Measurements from ENCODE around the gene LRRC3C. TPM values are rescaled to one million over a fixed set of nuclear protein-coding genes. Genes with fewer than 3 reads are reported as not detected.

LRRC3C gene
- total RNA-seq, 6 experiments from 2014 or later: not detected

DNA sequence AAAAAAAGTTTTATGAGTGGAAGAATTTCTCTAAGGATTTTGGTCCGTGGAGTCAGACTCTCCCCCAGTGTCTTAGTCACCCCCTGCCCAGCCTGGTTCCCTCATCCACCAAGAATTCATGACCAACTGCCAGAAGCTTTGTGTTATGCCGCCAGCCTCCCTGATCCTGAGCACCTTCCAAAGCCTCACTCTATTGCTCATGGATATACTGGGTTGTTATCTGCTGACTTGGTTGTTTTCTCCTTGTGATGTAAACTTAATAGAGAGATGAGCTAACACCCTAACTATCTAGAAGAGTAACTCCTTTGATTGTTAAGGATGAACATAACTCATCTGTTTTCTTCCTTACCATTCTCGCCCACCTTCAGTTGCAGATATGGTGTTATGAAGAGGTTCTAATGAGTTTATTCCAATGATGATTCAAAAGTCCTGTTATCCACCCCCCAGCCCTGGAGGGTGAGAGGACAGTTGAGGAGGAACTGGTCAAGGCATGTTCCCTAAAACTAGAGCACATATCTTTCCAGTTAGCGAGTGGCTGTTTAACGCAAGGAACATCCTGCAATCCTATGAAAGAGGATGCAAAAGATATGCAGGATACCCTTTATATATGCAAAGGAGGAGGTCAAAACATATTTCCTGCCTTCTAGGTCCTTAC lies 51.6 kb downstream of the LRRC3C start:
- Histone ChIP-seq H3K36me3 (peaks cover 0 to under 1% (median 0%) of the 10 kb centered on the region in 4 donors), H3K4me1 (peaks cover 0 to 14% (median 6%) of the 10 kb centered on the region in 4 donors), H3K9me3 (no peaks in the 10 kb centered on the region), H3K27ac (no peak overlapping the region), H3K4me3 (no peak overlapping the region), H3K27me3 (no peaks in the 10 kb centered on the region)
- WGBS (ENCODE audit: insufficient coverage, low coverage, low lambda C conversion rate, missing lambda C conversion rate): 60% methylated on average over 5 of the region's 5 CpGs
- intact Hi-C loops (cut with DNase I): loop anchor here in 1 of 2 donors (10.0 kb wide), 1 partner anchor 224 kb away; no protein-coding TSS in a partner anchor
- no peak for DNase-seq
- ATAC-seq: no peak
- TF ChIP-seq CTCF (IDR thresholded peaks at IDR 0.05): no peak
- TF ChIP-seq POLR2A (IDR thresholded peaks at IDR 0.05): no peak

- WGBS (ENCODE audit: insufficient coverage, low coverage, low lambda C conversion rate, missing lambda C conversion rate): 2% methylated on average over 10 of the region's 10 CpGs
Observed at GRCh38 chr17:39979893-39980350, 52.4 kb downstream of the LRRC3C start.

DNA sequence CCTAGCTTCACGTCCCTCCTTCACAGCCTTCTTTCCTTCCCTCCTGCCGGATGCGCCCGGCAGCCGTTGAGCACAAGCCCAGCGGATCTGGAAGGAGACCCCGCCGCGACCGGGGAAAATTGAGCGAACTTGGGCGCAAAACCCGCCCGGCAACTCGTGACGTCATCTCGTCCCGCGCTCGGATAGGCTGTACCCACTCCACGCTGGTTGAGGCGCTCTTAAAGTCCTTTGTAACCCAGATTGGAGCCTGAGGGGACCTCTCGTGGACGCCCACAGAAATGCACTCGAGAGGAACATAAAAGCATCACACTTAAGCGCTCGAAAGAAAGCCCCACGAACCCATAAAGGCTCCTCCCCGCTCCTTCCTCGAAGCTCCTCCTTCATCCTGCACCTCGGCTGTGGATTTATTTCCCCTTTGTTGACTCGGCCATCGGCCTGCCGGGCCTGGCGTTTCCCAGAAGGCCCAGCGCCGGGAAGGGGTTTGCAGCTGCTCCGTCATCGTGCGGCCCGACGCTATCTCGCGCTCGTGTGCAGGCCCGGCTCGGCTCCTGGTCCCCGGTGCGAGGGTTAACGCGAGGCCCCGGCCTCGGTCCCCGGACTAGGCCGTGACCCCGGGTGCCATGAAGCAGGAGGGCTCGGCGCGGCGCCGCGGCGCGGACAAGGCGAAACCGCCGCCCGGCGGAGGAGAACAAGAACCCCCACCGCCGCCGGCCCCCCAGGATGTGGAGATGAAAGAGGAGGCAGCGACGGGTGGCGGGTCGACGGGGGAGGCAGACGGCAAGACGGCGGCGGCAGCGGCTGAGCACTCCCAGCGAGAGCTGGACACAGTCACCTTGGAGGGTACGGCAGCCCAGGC lies 53.0 kb downstream of the LRRC3C start, which contains the start of gene PSMD3:
Gene PSMD3, plus strand, starts transcription at position 457 of the 856 bp plus-strand sequence. Its CDS starts 164 bp downstream, at position 621.
- peaks cover 0 to 14% (median 6%) of the 10 kb centered on the region in 4 donors for H3K4me1 ChIP-seq
- intact Hi-C loops (cut with DNase I): no loop called here
- H3K9me3 ChIP-seq: no peaks in the 10 kb centered on the region
- peak within 1 kb of the TSS; percentile 91 to 93 (median 92) for H3K4me3 ChIP-seq
- peaks cover 0 to 15% (median 10%) of the 10 kb centered on the region in 4 donors for H3K36me3 ChIP-seq
- ATAC-seq (peak; percentile 93 to 98 (median 96)), DNase-seq (peak; percentile 97 to 98 (median 97))
- WGBS (ENCODE audit: insufficient coverage, low coverage, low lambda C conversion rate, missing lambda C conversion rate): 0% methylated on average over 18 of the region's 84 CpGs
- peak within 1 kb of the TSS; percentile 77 to 92 (median 81) for H3K27ac ChIP-seq
- TF ChIP-seq CTCF (IDR thresholded peaks at IDR 0.05): peak; percentile 77 to 92 (median 84)
- peak; percentile 74 for TF ChIP-seq POLR2A (IDR thresholded peaks at IDR 0.05)
- H3K27me3 ChIP-seq: no peaks in the 10 kb centered on the region

More at GRCh38 chr17:39979893-39980350, 52.4 kb downstream of the LRRC3C start:
- intact Hi-C loops (cut with DNase I): loop anchor here in 1 of 2 donors (10.0 kb wide), 1 partner anchor 225 kb away; no protein-coding TSS in a partner anchor
- DNase-seq (no peak), ATAC-seq (peak; percentile 4 to 25 (median 16))
- Histone ChIP-seq H3K36me3 (peaks cover 0 to 8% (median 5%) of the 10 kb centered on the region in 4 donors), H3K9me3 (no peaks in the 10 kb centered on the region), H3K4me3 (peak overlapping the region; percentile 25 to 93 (median 48)), H3K27me3 (no peaks in the 10 kb centered on the region), H3K4me1 (peaks cover 0 to 14% (median 6%) of the 10 kb centered on the region in 4 donors), H3K27ac (peak overlapping the region in 2 of 3 donors; percentile 21 to 57)
- TF ChIP-seq CTCF (IDR thresholded peaks at IDR 0.05): no peak
- no peak for TF ChIP-seq POLR2A (IDR thresholded peaks at IDR 0.05)

DNA sequence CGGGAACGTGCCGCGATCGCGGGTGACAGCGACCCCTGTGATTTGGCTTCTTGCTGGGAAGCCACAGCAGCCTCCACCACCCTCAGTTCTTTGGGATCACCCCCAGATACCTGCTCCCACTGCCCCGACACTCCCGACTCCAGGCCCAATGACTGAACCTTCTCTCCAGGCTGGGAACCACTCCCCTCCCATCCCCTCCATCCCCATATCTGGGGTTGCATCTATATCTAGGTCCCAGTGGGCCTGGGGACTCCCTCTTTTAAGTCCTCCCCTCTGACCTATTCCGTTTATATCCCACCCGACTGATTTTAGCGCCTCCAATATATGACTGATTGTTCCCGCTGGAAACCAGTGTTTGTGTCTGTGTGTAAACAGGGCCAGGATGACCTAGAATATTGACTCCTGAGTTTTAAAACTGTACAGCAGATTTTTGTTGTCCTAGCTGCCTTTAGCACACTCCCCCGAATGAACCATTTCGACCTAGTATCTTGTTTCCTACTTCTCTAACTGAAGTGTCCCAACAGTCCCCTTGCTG lies 53.7 kb downstream of the LRRC3C start:
- Histone ChIP-seq H3K4me1 (peaks cover 0 to 14% (median 6%) of the 10 kb centered on the region in 4 donors), H3K36me3 (peaks cover 0 to 22% (median 17%) of the 10 kb centered on the region in 4 donors), H3K9me3 (no peaks in the 10 kb centered on the region), H3K27ac (peak overlapping the region; percentile 77 to 92 (median 81)), H3K27me3 (no peaks in the 10 kb centered on the region), H3K4me3 (peak overlapping the region; percentile 91 to 93 (median 92))
- TF ChIP-seq CTCF (IDR thresholded peaks at IDR 0.05): no peak
- TF ChIP-seq POLR2A (IDR thresholded peaks at IDR 0.05): no peak
- ATAC-seq (peak in 3 of 4 donors; percentile 2 to 3 (median 3)), DNase-seq (no peak)
- intact Hi-C loops (cut with DNase I): no loop called here
- WGBS (ENCODE audit: insufficient coverage, low coverage, low lambda C conversion rate, missing lambda C conversion rate): 0% methylated on average over 6 of the region's 15 CpGs

Measured in right lobe of liver (tissue), 6 donors.